GM20000 (cell line): ENCODE data around the gene ADGRA1.

Experiments
- DNase-seq: peaks from one replicate; pipeline ENCODE4 v3.0.0; 2012; ENCODE audit warnings: low spot score
- TF ChIP-seq, protein P1 (sequence below): IDR thresholded peaks from 2 replicates; pipeline ENCODE4 v1.5.1; 2012; ENCODE audit warnings: mild to moderate bottlenecking, control low read depth; ENCODE audit errors: extremely low read depth, missing control alignments

Gene ADGRA1

GRCh38 chr10:133042816-133043215 lies 44.9 kb upstream of the ADGRA1 start:
- TF ChIP-seq, protein P1, sequence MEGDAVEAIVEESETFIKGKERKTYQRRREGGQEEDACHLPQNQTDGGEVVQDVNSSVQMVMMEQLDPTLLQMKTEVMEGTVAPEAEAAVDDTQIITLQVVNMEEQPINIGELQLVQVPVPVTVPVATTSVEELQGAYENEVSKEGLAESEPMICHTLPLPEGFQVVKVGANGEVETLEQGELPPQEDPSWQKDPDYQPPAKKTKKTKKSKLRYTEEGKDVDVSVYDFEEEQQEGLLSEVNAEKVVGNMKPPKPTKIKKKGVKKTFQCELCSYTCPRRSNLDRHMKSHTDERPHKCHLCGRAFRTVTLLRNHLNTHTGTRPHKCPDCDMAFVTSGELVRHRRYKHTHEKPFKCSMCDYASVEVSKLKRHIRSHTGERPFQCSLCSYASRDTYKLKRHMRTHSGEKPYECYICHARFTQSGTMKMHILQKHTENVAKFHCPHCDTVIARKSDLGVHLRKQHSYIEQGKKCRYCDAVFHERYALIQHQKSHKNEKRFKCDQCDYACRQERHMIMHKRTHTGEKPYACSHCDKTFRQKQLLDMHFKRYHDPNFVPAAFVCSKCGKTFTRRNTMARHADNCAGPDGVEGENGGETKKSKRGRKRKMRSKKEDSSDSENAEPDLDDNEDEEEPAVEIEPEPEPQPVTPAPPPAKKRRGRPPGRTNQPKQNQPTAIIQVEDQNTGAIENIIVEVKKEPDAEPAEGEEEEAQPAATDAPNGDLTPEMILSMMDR, result no peak
- DNase-seq, result no peak

- TF ChIP-seq, protein P1, result no peak
- DNase-seq, result no peak
Observed at GRCh38 chr10:133043541-133044225, 44.0 kb upstream of the ADGRA1 start.

- no peak for DNase-seq
- TF ChIP-seq, protein P1, result no peak
Observed at GRCh38 chr10:133044401-133044811, 43.3 kb upstream of the ADGRA1 start.

GRCh38 chr10:133045556-133046389 lies 42.0 kb upstream of the ADGRA1 start:
- TF ChIP-seq, protein P1, result no peak
- no peak for DNase-seq

- DNase-seq, result no peak
- TF ChIP-seq, protein P1, result no peak
Observed at GRCh38 chr10:133046390-133046765, 41.3 kb upstream of the ADGRA1 start.

DNA sequence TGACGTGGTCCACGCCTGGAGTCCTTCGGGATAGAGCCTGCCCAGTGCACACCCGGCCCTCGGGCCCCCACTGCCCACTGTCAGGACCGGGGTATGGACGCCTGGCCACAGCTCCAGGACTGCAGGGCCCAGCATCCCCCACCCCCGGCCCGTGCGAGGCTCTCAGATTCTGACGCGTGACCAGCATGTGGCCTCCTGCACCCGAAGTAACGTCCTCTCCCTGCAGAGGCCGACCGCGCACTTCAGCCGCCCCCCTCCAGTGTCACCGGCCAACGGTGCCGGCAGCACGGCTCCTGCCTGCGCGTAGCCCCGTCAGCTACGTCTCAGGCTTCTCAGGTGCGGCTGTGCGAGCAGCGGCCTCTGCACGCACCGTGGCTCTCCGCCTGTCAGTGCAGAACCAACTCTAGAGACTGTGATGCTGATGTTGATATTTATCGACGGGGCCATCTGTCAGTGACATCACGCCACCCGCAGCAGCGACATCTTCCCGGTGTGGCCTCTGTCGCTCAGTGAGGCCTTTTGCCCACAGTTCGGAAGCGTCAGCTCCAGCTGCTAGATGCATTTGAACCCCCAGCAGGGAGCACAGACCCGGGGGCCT lies 40.1 kb upstream of the ADGRA1 start:
- DNase-seq, result no peak
- TF ChIP-seq, protein P1, result no peak

DNA sequence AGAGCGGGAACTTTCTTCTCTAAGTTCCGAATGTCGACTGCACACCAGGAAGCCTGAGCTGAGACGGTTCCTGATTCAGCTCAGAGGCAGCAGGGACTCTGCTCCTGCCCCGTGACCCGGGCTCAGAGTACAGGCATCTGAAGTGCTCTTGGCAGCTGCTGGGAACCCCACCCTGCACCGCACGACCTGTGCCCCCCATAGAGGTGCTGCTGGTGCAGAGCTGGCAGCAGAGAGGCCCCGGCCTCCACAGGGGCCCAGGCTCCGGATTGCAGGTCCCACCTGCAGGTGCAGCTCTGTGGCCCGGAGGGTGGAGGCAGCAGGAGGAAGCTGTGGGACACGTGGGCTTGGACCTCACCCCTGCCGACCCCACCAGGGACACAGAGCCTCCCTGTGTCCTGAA lies 39.5 kb upstream of the ADGRA1 start:
- TF ChIP-seq, protein P1, result no peak
- no peak for DNase-seq
